Mucosa of rectum (tissue), 2 donors: ENCODE measurements around the gene FAM209B.

Experiments
- H3K27ac ChIP-seq, 2 donors: one replicate each; pipeline ENCODE4 v1.7.0; 2013; ENCODE audit warnings: inconsistent platforms in 2 of 2, low read depth in 2 of 2, low read length in 2 of 2
- H3K27me3 ChIP-seq, 2 donors: one replicate each; pipeline ENCODE4 v1.7.0; 2013; ENCODE audit warnings: low read length in 2 of 2; ENCODE audit not compliant: control insufficient read depth in 2 of 2, insufficient read depth in 2 of 2
- H3K36me3 ChIP-seq, 2 donors: one replicate each; pipeline ENCODE4 v1.7.0; 2013; ENCODE audit warnings: low read length in 2 of 2; ENCODE audit not compliant: control insufficient read depth in 2 of 2, insufficient read depth in 2 of 2
- H3K4me1 ChIP-seq, 2 donors: one replicate each; pipeline ENCODE4 v1.7.0; 2013; ENCODE audit warnings: low read length in 2 of 2, mild to moderate bottlenecking in 1 of 2; ENCODE audit not compliant: control insufficient read depth in 2 of 2, insufficient read depth in 2 of 2
- H3K4me3 ChIP-seq, 2 donors: one replicate each; pipeline ENCODE4 v1.7.0; 2013; ENCODE audit warnings: low read length in 2 of 2
- H3K9ac ChIP-seq, 2 donors: one replicate each; pipeline ENCODE4 v1.7.0; 2013; ENCODE audit warnings: low read length in 2 of 2, low read depth in 1 of 2, mild to moderate bottlenecking in 1 of 2
- H3K9me3 ChIP-seq, 2 donors: one replicate each; pipeline ENCODE4 v1.7.0; 2013; ENCODE audit warnings: low read length in 2 of 2; ENCODE audit not compliant: control insufficient read depth in 2 of 2
- donor health status: healthy.
- donor health status: Normal muscosa, but diverticular disease.

Gene FAM209B

GRCh38 chr20:56584916-56585315 lies 51.9 kb downstream of the FAM209B start:
- no peaks in the 10 kb centered on the region for H3K36me3 ChIP-seq
- no peaks in the 10 kb centered on the region for H3K9me3 ChIP-seq
- H3K4me3 ChIP-seq: no peak overlapping the region
- no peaks in the 10 kb centered on the region for H3K4me1 ChIP-seq
- no peak overlapping the region for H3K9ac ChIP-seq
- H3K27me3 ChIP-seq: no peaks in the 10 kb centered on the region
- no peak overlapping the region for H3K27ac ChIP-seq
